Naive thymus-derived CD4-positive, alpha-beta T cell (primary cell): Measurements from ENCODE around the gene USP54. TPM values are rescaled to one million over a fixed set of nuclear protein-coding genes. Genes with fewer than 3 reads are reported as not detected.
"Not testable (repeated sequence)": the region's sequence is repeated elsewhere in the genome, so short reads cannot be mapped to it uniquely, and the experiment has no call there.

Source experiments
- ATAC-seq: fragments of 150-1000 bp; cut with Tn5 transposase; 2 replicates; pipeline ENCODE4 v1.10.0; 2021; ENCODE audit warnings: mild to moderate bottlenecking, moderate library complexity
- CTCF ChIA-PET: fragments of 350-600 bp; sonication (Branson Sonifier 250); formaldehyde crosslinking; loops from one replicate; lab custom pipeline; 2021; ENCODE audit warnings: antibody characterized with exemption; lab: Charles Lee
- POLR2A ChIA-PET: fragments of 350-600 bp; sonication (Branson Sonifier 250); formaldehyde crosslinking; loops from one replicate; lab custom pipeline; 2021; ENCODE audit warnings: antibody characterized with exemption, inconsistent platforms; lab: Charles Lee
- DNase-seq, 9 donors: peaks; one replicate each; pipeline versions ENCODE4 v3.0.0 to v3.0.0-alpha.2; 2020 to 2022; ENCODE audit warnings: mixed read lengths in 1 of 9
- H3K27ac ChIP-seq: one replicate; pipeline ENCODE4 v1.7.0; 2013; ENCODE audit warnings: mild to moderate bottlenecking, low read depth, low read length, moderate library complexity
- H3K27me3 ChIP-seq, 2 donors: one replicate each; pipeline ENCODE4 v1.7.0; 2013; ENCODE audit warnings: low read length in 2 of 2, mild to moderate bottlenecking in 2 of 2, moderate library complexity in 2 of 2; ENCODE audit not compliant: control insufficient read depth in 2 of 2, insufficient read depth in 2 of 2
- H3K36me3 ChIP-seq, 3 experiments: 1 replicate in 2 of 3; 2 replicates in 1 of 3; pipeline ENCODE4 v1.7.0; 2013; ENCODE audit warnings: low read length in 3 of 3, mild to moderate bottlenecking in 3 of 3, moderate library complexity in 1 of 3; ENCODE audit not compliant: insufficient read depth in 3 of 3, control insufficient read depth in 2 of 3
- H3K4me1 ChIP-seq, 2 donors: one replicate each; pipeline ENCODE4 v1.7.0; 2013; ENCODE audit warnings: low read length in 2 of 2, mild to moderate bottlenecking in 2 of 2, moderate library complexity in 1 of 2; ENCODE audit not compliant: control insufficient read depth in 2 of 2, insufficient read depth in 2 of 2
- H3K4me3 ChIP-seq: 2 replicates; pipeline ENCODE4 v1.7.0; 2013; ENCODE audit warnings: mild to moderate bottlenecking, low read length
- H3K9me3 ChIP-seq, 3 experiments: 1 replicate in 2 of 3; 2 replicates in 1 of 3; pipeline ENCODE4 v1.7.0; 2013; ENCODE audit warnings: low read length in 3 of 3; ENCODE audit not compliant: control insufficient read depth in 2 of 3
- H3K27ac Mint-ChIP-seq, 9 donors: one replicate each; pipeline ENCODE4 v1.8.0; 2020 to 2022; ENCODE audit warnings: mixed read lengths in 9 of 9, mild to moderate bottlenecking in 8 of 9, moderate library complexity in 5 of 9, inconsistent platforms in 2 of 9
- H3K27me3 Mint-ChIP-seq, 5 donors: one replicate each; pipeline ENCODE4 v1.8.0; 2021 to 2022; ENCODE audit warnings: mixed read lengths in 5 of 5, mild to moderate bottlenecking in 1 of 5
- H3K36me3 Mint-ChIP-seq, 5 donors: one replicate each; pipeline ENCODE4 v1.8.0; 2020 to 2022; ENCODE audit warnings: mixed read lengths in 5 of 5, mild to moderate bottlenecking in 3 of 5, inconsistent platforms in 1 of 5
- H3K4me1 Mint-ChIP-seq, 7 donors: one replicate each; pipeline ENCODE4 v1.8.0; 2020 to 2022; ENCODE audit warnings: mixed read lengths in 7 of 7, mild to moderate bottlenecking in 3 of 7, inconsistent platforms in 1 of 7
- H3K4me3 Mint-ChIP-seq, 10 donors: one replicate each; pipeline ENCODE4 v1.8.0; 2020 to 2022; ENCODE audit warnings: mild to moderate bottlenecking in 10 of 10, mixed read lengths in 10 of 10, moderate library complexity in 6 of 10, inconsistent platforms in 2 of 10
- H3K9me3 Mint-ChIP-seq, 11 donors: one replicate each; pipeline ENCODE4 v1.8.0; 2020 to 2022; ENCODE audit warnings: mixed read lengths in 11 of 11, mild to moderate bottlenecking in 4 of 11, inconsistent platforms in 1 of 11, moderate library complexity in 1 of 11
- intact Hi-C, 2 donors: fragments of 100-400 bp; cut with micrococcal nuclease; formaldehyde crosslinking; loops; one replicate each; pipeline ENCODE4 v1.15.1; 2023
- polyA plus RNA-seq, 2 donors: library from polyadenylated mRNA; unstranded; fragments of 300-500 nt; fragmentation: Illumina TruSeq; gene quantifications; one replicate each; pipeline ENCODE4 v1.2.3, GENCODE V29; 2021
- total RNA-seq, 6 experiments: library from RNA in 5 of 6; stranded (reverse) in 5 of 6; gene quantifications; 1 replicate in 5 of 6; 2 replicates in 1 of 6; pipeline ENCODE4 v1.2.3 and lab custom pipeline; 2021 to 2026

USP54 gene
- total and polyA plus RNA-seq, 7 experiments from 2014 or later, result 0.41 to 6.7 (median 3.0) TPM

DNA sequence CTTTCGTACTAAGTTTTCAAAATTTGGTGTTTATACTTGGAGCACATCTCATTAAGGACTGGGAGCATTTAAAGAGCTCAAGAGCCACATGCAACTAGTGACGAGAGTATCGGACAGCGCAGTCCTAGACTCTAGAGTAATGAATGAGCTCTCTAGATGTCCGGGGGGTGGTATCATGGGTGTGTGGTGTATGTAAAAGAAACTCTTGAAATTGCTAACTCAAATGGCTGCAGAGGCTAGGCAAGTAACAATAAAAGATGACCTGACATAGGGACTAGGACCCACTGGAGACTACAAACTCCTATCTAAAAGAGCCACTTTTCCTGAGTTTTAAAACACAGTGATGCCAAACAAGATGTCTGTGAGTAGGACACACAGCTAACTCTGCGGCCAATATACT lies 36.2 kb upstream of the USP54 start:
- Mint-ChIP-seq H3K4me3 (peak overlapping the region; percentile 22 to 98 (median 40)), H3K9me3 (no peaks in the 10 kb centered on the region), H3K4me1 (peaks cover 0 to 29% (median 24%) of the 10 kb centered on the region in 7 donors), H3K27me3 (no peaks in the 10 kb centered on the region), H3K27ac (peak overlapping the region in 8 of 9 donors; percentile 6 to 96 (median 53)), H3K36me3 (peaks cover 0 to 3% (median 0%) of the 10 kb centered on the region in 5 donors)
- H3K27me3 ChIP-seq, result no peaks in the 10 kb centered on the region
- H3K4me3 ChIP-seq, result no peak overlapping the region
- peaks cover 7 to 9% of the 10 kb centered on the region in 2 donors for H3K4me1 ChIP-seq
- CTCF ChIA-PET, result interaction anchor here (1.1 kb wide), 1 partner anchor 17 kb away, joined by 5 read pairs; no protein-coding TSS in a partner anchor
- H3K36me3 ChIP-seq, result peaks cover 0 to 5% (median 0%) of the 10 kb centered on the region in 3 experiments
- POLR2A ChIA-PET, result interaction anchor here (0.6 to 1.5 kb wide), 3 partner anchors 97 to 240 kb away, joined by 3 to 5 read pairs (median 3); no protein-coding TSS in a partner anchor
- intact Hi-C loops, result loop anchor here (2.0 to 5.0 kb wide), 9 partner anchors 115 to 1200 kb away; partner anchors contain the start of genes ECD (in 2 of the 2), FAM149B1 (in 2 of the 2), SEC24C (in 2 of the 2) and CHCHD1 (in 1 of the 2)
- no peak for DNase-seq
- peak overlapping the region; percentile 1 for H3K27ac ChIP-seq
- no peaks in the 10 kb centered on the region for H3K9me3 ChIP-seq
- no peak for ATAC-seq

DNA sequence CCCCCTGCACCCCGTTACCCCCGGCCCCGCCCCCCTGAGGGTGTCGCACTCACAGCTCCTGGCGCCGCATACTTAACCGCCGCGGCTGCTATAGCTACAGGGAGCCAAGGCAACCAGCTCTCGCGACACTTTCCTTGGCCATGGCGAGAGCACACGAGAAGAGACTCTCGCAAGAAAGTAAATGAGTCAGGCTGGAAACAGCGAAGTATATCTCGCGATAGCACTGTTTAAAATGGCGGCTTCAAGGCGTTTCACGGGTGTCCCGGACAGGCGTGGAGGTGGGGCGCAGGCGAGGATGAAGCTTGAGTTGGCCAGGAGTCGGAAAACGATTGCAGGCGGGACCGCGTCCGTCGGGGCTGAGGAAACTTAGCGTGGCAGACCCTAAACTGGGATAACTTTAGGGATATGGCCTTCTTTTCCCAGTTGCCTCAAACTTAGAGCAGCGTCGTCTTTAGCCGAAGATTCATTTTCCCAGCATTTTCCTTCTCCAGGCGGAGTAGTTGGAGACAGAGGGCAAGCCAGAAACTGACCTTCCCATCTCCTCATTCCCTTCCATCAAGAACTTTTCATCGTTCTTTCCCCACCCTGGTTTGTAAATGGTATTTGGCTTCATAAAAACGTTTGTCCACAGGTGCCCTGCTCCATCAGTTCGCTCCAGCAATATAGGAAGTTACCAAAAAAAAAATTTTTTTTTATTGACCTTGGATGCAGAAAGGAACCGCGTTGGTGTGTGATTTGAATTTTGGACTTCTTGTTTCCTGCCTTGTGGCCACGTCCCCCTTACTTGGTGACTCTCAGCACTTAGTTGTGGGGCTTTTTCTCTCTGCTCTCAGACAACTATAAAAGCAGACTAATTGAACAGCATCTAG lies 35.0 kb upstream of the USP54 start:
- Histone ChIP-seq H3K27ac (peak overlapping the region; percentile 87), H3K4me3 (peak overlapping the region; percentile 99), H3K9me3 (no peaks in the 10 kb centered on the region), H3K4me1 (peaks cover 7 to 9% of the 10 kb centered on the region in 2 donors), H3K36me3 (peaks cover 0 to 5% (median 0%) of the 10 kb centered on the region in 3 experiments), H3K27me3 (no peaks in the 10 kb centered on the region)
- Mint-ChIP-seq H3K36me3 (peaks cover 0 to 3% (median 0%) of the 10 kb centered on the region in 5 donors), H3K4me1 (peaks cover 0 to 29% (median 24%) of the 10 kb centered on the region in 7 donors), H3K27ac (peak overlapping the region; percentile 95 to 100 (median 97)), H3K9me3 (no peaks in the 10 kb centered on the region), H3K27me3 (no peaks in the 10 kb centered on the region), H3K4me3 (peak overlapping the region; percentile 91 to 100 (median 96))
- ChIA-PET POLR2A (interaction anchor here (0.6 to 2.8 kb wide), 6 partner anchors 17 to 605 kb away, joined by 3 to 14 read pairs (median 4); partner anchors contain the start of gene PPP3CB), CTCF (interaction anchor here (1.0 kb wide), 1 partner anchor 18 kb away, joined by 4 read pairs; no protein-coding TSS in a partner anchor)
- intact Hi-C loops, result loop anchor here (1.0 to 5.0 kb wide), 24 partner anchors 18 to 1201 kb away; partner anchors contain the start of genes CFAP70 (in 2 of the 2), ECD (in 2 of the 2), FAM149B1 (in 2 of the 2) and MRPS16 (in 2 of the 2)
- DNase-seq (peak; percentile 76 to 97 (median 91)), ATAC-seq (peak; percentile 97)

DNA sequence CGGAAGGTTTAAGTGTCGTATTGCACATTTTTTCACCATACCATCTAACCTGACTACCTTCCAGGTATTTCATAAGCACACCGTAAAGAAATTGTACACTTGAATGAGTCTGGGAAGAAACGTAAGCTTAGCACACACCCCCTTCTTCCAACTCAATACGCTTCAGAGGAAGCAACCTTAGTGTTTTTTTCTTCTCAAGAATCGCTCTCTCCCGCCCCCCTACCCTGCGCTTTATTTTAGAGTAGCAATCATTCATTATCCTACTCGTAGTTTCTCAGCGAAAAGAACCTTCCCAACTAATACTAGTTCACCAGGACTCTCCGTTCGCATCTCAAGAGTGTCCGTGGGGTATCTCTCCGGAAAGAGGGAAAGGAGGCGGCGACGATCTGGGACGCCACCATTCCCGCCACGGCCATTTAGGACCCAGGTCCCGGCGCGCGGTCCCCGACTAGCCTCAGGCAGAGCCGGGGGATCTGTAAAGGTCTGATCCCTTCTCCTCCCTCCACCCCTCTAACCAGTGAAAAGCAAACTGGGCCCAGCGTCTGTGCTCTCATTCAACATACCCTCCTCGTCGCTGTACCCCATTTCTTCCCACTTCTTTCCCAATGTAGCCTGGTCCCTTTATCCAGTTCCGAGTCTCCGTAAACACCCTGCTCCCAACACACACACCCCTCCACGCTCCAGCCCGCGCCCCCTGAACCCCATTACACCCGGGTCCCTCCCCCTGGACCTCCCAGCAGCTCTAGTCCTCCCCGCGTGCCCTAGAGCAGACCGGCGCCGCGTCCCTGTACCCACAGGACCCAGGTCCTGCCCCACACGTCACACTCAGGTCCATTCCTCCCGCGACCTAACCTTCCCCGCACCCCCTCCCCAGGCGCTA lies 34.1 kb upstream of the USP54 start:
- no peaks in the 10 kb centered on the region for H3K27me3 ChIP-seq
- H3K36me3 Mint-ChIP-seq, result peaks cover 0 to 3% (median 0%) of the 10 kb centered on the region in 5 donors
- no peaks in the 10 kb centered on the region for H3K9me3 Mint-ChIP-seq
- H3K36me3 ChIP-seq, result peaks cover 0 to 5% (median 0%) of the 10 kb centered on the region in 3 experiments
- DNase-seq, result peak in 8 of 9 donors; percentile 18 to 34 (median 26)
- CTCF ChIA-PET, result interaction anchor here (1.0 to 1.1 kb wide), 2 partner anchors 18 to 19 kb away, joined by 3 to 4 read pairs; no protein-coding TSS in a partner anchor
- POLR2A ChIA-PET, result interaction anchor here (0.6 to 2.8 kb wide), 8 partner anchors 10 to 606 kb away, joined by 3 to 14 read pairs (median 3); partner anchors contain the start of gene PPP3CB
- H3K4me3 Mint-ChIP-seq, result peak overlapping the region; percentile 91 to 100 (median 96)
- peak; percentile 9 for ATAC-seq
- intact Hi-C loops, result loop anchor here (1.0 to 5.0 kb wide), 18 partner anchors 19 to 1202 kb away; partner anchors contain the start of genes CFAP70 (in 2 of the 2), ECD (in 2 of the 2), FAM149B1 (in 2 of the 2) and MRPS16 (in 2 of the 2)
- peak overlapping the region; percentile 95 to 100 (median 97) for H3K27ac Mint-ChIP-seq
- H3K27ac ChIP-seq, result peak overlapping the region; percentile 87
- peaks cover 0 to 29% (median 24%) of the 10 kb centered on the region in 7 donors for H3K4me1 Mint-ChIP-seq
- H3K27me3 Mint-ChIP-seq, result no peaks in the 10 kb centered on the region
- H3K9me3 ChIP-seq, result no peaks in the 10 kb centered on the region
- peak overlapping the region; percentile 99 for H3K4me3 ChIP-seq
- peaks cover 7 to 9% of the 10 kb centered on the region in 2 donors for H3K4me1 ChIP-seq

- no peaks in the 10 kb centered on the region for H3K27me3 ChIP-seq
- ChIA-PET CTCF (no interaction called here), POLR2A (no interaction called here)
- no peak overlapping the region for H3K27ac ChIP-seq
- Mint-ChIP-seq H3K27me3 (no peaks in the 10 kb centered on the region), H3K9me3 (no peaks in the 10 kb centered on the region), H3K36me3 (peaks cover 0 to 3% (median 0%) of the 10 kb centered on the region in 5 donors), H3K4me1 (peaks cover 0 to 29% (median 24%) of the 10 kb centered on the region in 7 donors), H3K4me3 (no peak overlapping the region), H3K27ac (no peak overlapping the region)
- no peak for DNase-seq
- H3K9me3 ChIP-seq, result no peaks in the 10 kb centered on the region
- H3K4me1 ChIP-seq, result peaks cover 7 to 9% of the 10 kb centered on the region in 2 donors
- intact Hi-C loops, result no loop called here
- H3K36me3 ChIP-seq, result peaks cover 0 to 5% (median 0%) of the 10 kb centered on the region in 3 experiments
- ATAC-seq, result no peak
- no peak overlapping the region for H3K4me3 ChIP-seq
Measured at GRCh38 chr10:73623056-73623455, 31.9 kb upstream of the USP54 start.

- not testable (repeated sequence) for H3K27me3 Mint-ChIP-seq
- H3K4me1 Mint-ChIP-seq, result peaks cover 0 to 17% (median 10%) of the 10 kb centered on the region in 7 donors
Measured at GRCh38 chr10:73620974-73621373, 29.8 kb upstream of the USP54 start.

More at GRCh38 chr10:73620974-73621373, 29.8 kb upstream of the USP54 start:
- H3K27ac ChIP-seq, H3K36me3 Mint-ChIP-seq, H3K9me3 Mint-ChIP-seq, intact Hi-C loops, H3K36me3 ChIP-seq, H3K27ac Mint-ChIP-seq, H3K4me3 Mint-ChIP-seq, POLR2A ChIA-PET, ATAC-seq, H3K4me3 ChIP-seq, H3K9me3 ChIP-seq, CTCF ChIA-PET, DNase-seq, H3K27me3 ChIP-seq, H3K4me1 ChIP-seq: not testable (repeated sequence)
